ENCODE measurements around the gene LONP2. TPM values are rescaled to one million over a fixed set of nuclear protein-coding genes. Genes with fewer than 3 reads are reported as not detected.
"Not testable (repeated sequence)": the region's sequence is repeated elsewhere in the genome, so short reads cannot be mapped to it uniquely, and the experiment has no call there.

The LONP2 gene
- total RNA-seq, 1 experiment from 2014 or later, result 48.5 TPM

DNA sequence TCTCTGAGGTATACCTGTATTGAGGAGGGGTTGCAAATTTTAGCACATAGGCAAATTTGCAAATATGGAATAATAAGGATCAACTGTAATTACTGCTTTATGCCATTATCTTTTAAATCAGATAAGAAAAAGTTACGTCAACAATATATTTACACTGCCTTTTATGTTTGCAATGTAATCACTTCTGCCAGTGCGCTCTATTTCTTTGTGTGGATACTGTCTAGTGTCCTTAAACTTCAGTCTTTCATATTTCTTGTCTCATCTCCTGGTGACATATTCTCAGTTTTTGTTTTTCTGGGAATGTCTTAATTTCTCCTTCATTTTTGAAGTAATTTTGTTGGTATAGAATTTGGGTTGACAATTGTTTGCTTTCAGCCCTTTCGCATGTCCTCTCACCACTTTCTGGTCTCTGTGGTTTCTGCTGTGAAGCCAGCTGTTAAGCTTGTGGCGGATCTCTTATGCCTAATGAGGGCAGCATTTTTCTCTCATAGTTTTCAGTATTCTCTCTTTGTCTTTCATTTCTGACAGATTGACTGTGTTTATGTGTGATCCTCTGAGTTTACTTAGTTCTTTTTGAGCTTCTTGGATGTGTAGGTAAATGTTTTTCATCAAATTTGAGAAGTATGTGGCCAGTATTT is 40.8 kb downstream of the LONP2 start:
- Histone ChIP-seq H3K4me1 (replicated peaks) (no peaks in the 10 kb centered on the region), H3K27ac (no peak overlapping the region), H3K9me3 (replicated peaks) (peaks cover 8% of the 10 kb centered on the region; the same call in 1 of the 2 replicates), H3K27me3 (replicated peaks) (no peaks in the 10 kb centered on the region), H3K36me3 (peaks cover 52% of the 10 kb centered on the region), H3K4me3 (no peak overlapping the region)
- no peak for DNase-seq (ENCODE audit: low read depth in 1 of 2, low spot score in 2 of 2)

DNA sequence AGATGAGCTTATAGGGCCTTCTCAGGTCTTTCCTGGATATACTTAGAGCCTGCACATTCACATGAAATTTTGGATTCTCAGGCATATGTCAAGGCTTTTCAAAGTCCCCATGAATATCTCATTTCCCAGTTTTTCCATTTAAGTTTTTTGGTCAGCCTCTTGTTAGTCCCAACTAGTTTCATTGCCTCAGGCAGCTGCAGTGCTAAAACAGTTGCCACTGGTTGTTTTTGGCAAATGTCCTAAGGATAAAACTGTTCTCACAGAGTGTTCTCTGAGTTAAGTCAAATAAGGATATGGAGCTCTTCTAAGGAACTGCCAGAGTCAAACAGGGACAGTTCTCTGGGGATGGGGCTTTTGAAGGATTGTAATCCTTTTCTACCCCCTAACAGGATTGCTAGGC is 43.1 kb downstream of the LONP2 start:
- peaks cover 17% of the 10 kb centered on the region for H3K4me1 ChIP-seq (replicated peaks)
- H3K4me3 ChIP-seq, result no peak overlapping the region
- H3K27ac ChIP-seq, result no peak overlapping the region
- H3K9me3 ChIP-seq (replicated peaks), result peaks cover 8% of the 10 kb centered on the region; the same call in 1 of the 2 replicates
- peaks cover 60% of the 10 kb centered on the region for H3K36me3 ChIP-seq
- DNase-seq (ENCODE audit: low read depth in 1 of 2, low spot score in 2 of 2), result no peak
- no peaks in the 10 kb centered on the region for H3K27me3 ChIP-seq (replicated peaks)

DNA sequence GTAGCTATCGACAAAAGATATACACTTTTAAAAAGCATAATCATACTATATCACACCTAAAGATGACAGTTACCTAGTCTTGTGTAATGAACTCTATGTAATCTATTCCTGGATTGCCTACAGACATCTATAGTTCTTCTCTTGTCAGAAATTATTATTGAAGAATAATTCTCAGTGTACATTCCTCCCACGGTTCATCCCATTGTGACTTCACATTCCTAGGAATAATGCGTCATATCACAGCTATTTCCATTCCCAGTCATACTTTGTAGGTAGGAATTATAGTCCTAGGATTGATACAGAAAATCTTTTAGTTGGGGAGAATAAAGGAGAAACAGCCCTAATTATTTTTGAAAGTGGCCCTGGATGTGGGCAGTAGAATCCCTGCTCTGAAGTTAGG is 47.2 kb downstream of the LONP2 start:
- DNase-seq (ENCODE audit: low read depth in 1 of 2, low spot score in 2 of 2), result peak in 1 of 2 experiments; percentile 16
- peak overlapping the region; percentile 42 for H3K27ac ChIP-seq
- H3K36me3 ChIP-seq, result peaks cover 46% of the 10 kb centered on the region
- H3K9me3 ChIP-seq (replicated peaks), result peaks cover 8% of the 10 kb centered on the region; the same call in 1 of the 2 replicates
- H3K4me1 ChIP-seq (replicated peaks), result peaks cover 22% of the 10 kb centered on the region
- no peak overlapping the region for H3K4me3 ChIP-seq
- H3K27me3 ChIP-seq (replicated peaks), result no peaks in the 10 kb centered on the region

DNA sequence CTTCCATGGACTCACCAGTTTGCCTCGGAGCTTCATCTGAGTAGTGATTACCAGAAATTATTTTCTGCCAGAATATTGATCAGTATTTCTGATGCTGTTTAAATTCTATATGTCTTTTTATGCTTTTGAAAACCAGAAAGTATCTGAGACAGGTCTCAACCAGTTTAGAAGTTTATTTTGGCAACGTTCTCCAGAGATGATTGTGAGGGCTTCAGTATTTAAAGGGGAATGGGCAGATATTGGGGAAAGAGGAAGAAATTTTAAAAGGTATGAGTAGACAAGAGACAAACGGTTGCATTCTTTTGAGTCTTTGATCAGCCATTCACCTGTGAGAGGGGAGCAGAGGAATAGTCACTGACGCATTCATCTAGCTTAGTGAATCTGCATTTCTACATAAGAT is 47.7 kb downstream of the LONP2 start:
- Histone ChIP-seq H3K36me3 (peaks cover 43% of the 10 kb centered on the region), H3K27ac (peak overlapping the region; percentile 42), H3K9me3 (replicated peaks) (0 out of 2 replicates have a peak, but pooled peaks cover 8% of the 10 kb centered on the region), H3K4me1 (replicated peaks) (peaks cover 22% of the 10 kb centered on the region), H3K27me3 (replicated peaks) (no peaks in the 10 kb centered on the region), H3K4me3 (no peak overlapping the region)
- no peak for DNase-seq (ENCODE audit: low read depth in 1 of 2, low spot score in 2 of 2)

DNA sequence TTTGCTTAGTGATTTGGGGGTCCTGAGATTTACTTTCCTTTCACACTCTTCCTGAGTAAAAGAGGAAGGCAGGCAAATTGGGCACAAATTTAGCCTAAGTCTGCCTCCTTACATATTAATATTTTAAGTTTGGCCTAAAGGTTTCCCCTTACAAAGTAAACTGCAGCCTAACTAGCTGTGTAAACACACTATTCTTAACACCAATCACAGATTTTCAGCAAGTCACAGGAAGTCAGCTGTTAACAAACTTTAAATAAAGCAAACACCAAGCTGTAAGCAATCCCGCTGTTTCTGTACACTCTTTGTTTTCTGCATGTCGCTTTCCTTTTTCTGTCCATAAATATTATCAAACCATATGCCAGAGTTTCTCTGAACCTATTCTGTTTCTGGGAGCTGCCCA is 48.4 kb downstream of the LONP2 start:
- Histone ChIP-seq H3K27ac (peak overlapping the region; percentile 42; the same call in 1 of the 2 replicates), H3K27me3 (replicated peaks) (no peaks in the 10 kb centered on the region), H3K4me3 (no peak overlapping the region), H3K9me3 (replicated peaks) (0 out of 2 replicates have a peak, but pooled peaks cover 2% of the 10 kb centered on the region), H3K4me1 (replicated peaks) (peaks cover 22% of the 10 kb centered on the region), H3K36me3 (peaks cover 43% of the 10 kb centered on the region)
- peak in 1 of 2 experiments; percentile 21 for DNase-seq (ENCODE audit: low read depth in 1 of 2, low spot score in 2 of 2)

DNA sequence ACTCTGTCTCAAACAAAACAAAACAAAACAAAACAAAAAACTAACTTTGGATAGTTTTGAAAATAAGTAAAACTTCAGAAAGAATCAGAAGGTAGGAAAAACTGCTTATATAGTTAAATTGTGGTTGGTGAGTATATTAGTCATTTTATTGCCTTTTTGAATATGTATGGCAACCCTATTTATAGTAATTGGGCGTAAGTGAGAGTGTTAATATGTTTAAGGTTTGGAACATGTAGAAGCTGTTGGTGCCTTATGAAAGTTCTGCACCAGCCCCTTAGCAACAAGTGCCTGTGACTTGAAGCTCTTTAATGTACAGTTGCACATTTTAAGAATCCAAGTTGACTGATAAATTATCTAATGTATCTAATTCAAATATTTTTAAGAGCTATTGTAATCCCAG is 50.6 kb downstream of the LONP2 start:
- Histone ChIP-seq H3K27me3 (replicated peaks) (no peaks in the 10 kb centered on the region), H3K4me1 (replicated peaks) (peaks cover 22% of the 10 kb centered on the region), H3K27ac (no peak overlapping the region), H3K9me3 (replicated peaks) (no peaks in the 10 kb centered on the region), H3K4me3 (no peak overlapping the region), H3K36me3 (peaks cover 50% of the 10 kb centered on the region)
- no peak for DNase-seq (ENCODE audit: low read depth in 1 of 2, low spot score in 2 of 2)

DNA sequence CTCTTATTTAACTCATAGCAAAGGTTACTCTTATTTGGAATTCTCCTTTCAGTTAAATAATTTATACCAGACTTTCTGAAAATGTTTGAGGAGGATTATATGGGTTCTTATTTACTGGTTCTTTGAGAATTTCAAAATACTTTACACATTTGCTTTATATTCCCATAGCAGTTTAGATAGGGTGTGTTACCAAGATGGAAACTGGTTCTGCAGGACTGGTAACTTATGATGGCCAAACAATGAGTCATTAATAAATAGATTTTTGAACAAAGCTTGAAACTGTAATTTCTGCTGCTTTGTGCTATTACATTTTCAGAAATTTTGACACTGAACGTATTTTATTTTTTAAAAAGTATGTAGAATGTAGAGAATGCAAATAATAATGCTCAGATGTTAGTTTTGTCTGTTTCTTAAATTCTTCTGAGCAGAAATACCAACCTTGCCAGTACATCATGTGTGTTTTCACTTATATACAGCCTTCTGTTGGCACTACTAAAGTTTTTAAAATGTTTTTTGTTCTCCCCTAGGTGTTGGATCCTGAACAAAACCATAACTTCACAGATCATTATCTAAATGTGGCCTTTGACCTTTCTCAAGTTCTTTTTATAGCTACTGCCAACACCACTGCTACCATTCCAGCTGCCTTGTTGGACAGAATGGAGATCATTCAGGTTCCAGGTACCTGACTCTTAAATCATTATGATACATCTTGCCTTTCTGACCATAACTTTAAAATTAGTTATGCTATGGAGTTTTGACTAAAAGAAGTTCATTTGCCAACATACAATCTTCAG is 51.6 kb downstream of the LONP2 start:
- Histone ChIP-seq H3K4me3 (no peak overlapping the region), H3K27ac (no peak overlapping the region), H3K27me3 (replicated peaks) (no peaks in the 10 kb centered on the region), H3K4me1 (replicated peaks) (peaks cover 20% of the 10 kb centered on the region), H3K9me3 (replicated peaks) (no peaks in the 10 kb centered on the region), H3K36me3 (peaks cover 50% of the 10 kb centered on the region)
- DNase-seq (ENCODE audit: low read depth in 1 of 2, low spot score in 2 of 2), result no peak

DNA sequence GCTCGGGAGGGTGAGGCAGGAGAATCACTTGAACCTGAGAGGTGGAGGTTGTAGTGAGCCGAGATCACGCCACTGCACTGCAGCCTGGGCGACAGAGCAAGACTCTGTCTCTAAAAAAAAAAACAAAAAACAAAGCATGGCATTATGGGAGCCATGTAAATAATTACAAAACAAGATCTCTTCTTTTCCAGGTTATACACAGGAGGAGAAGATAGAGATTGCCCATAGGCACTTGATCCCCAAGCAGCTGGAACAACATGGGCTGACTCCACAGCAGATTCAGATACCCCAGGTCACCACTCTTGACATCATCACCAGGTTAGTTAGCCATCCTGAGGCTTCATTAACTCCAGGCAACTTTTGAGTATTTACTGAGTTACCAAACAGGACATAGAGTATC is 55.4 kb downstream of the LONP2 start:
- Histone ChIP-seq H3K36me3 (peaks cover 71% of the 10 kb centered on the region), H3K27ac (no peak overlapping the region; the same call in 1 of the 2 replicates), H3K4me3 (no peak overlapping the region), H3K9me3 (replicated peaks) (no peaks in the 10 kb centered on the region), H3K27me3 (replicated peaks) (no peaks in the 10 kb centered on the region), H3K4me1 (replicated peaks) (no peaks in the 10 kb centered on the region)
- DNase-seq (ENCODE audit: low read depth in 1 of 2, low spot score in 2 of 2), result no peak

DNA sequence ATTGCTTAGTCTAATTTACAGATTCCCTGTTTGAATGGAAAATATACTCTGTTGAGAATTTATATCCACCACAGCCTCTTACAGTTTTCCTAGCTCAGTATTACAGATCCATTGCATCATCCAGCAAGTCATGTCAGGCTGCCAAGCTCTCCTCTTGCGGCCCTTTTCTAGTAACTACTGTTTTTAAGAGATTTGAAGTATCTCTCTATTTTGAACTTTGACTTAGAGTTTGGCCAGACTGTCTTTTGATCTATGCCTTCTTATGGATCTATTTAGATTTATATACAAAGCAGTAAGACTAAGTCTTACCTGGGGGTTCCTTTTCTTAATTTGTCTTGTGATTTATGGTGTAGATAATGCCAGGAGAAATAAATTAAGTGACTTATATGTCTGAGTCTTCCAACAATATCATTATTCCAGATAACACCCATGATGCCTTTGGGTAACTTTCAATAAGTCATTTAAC is 56.3 kb downstream of the LONP2 start:
- H3K4me3 ChIP-seq, result no peak overlapping the region
- H3K27me3 ChIP-seq (replicated peaks), result no peaks in the 10 kb centered on the region
- 0 out of 2 replicates have a peak overlapping the region, but pooled peaks have one; percentile 0 for H3K27ac ChIP-seq
- H3K36me3 ChIP-seq, result peaks cover 78% of the 10 kb centered on the region
- no peaks in the 10 kb centered on the region for H3K4me1 ChIP-seq (replicated peaks)
- H3K9me3 ChIP-seq (replicated peaks), result no peaks in the 10 kb centered on the region
- no peak for DNase-seq (ENCODE audit: low read depth in 1 of 2, low spot score in 2 of 2)

DNA sequence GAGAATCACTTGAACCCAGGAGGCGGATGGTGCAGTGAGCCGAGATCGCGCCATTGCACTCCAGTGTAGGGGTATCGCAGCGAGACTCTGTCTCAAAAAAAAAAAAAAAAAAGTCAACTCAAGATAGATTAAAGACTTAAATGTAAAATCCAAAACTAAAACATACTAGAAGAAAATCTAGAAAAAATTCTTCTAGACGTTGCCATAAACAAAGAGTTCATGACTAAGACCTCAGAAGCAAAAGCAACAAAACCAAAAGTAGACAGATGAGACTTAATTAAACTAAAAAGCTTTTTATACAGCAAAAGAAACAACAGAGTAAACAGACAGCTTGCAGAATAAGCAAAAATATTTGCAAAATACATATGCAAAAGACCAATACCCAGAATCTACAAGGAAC is 64.4 kb downstream of the LONP2 start:
- DNase-seq (ENCODE audit: low read depth in 1 of 2, low spot score in 2 of 2), result no peak
- Histone ChIP-seq H3K9me3 (replicated peaks) (peaks cover 10% of the 10 kb centered on the region), H3K4me3 (no peak overlapping the region), H3K27me3 (replicated peaks) (no peaks in the 10 kb centered on the region), H3K4me1 (replicated peaks) (no peaks in the 10 kb centered on the region), H3K36me3 (peaks cover 73% of the 10 kb centered on the region), H3K27ac (no peak overlapping the region)

DNA sequence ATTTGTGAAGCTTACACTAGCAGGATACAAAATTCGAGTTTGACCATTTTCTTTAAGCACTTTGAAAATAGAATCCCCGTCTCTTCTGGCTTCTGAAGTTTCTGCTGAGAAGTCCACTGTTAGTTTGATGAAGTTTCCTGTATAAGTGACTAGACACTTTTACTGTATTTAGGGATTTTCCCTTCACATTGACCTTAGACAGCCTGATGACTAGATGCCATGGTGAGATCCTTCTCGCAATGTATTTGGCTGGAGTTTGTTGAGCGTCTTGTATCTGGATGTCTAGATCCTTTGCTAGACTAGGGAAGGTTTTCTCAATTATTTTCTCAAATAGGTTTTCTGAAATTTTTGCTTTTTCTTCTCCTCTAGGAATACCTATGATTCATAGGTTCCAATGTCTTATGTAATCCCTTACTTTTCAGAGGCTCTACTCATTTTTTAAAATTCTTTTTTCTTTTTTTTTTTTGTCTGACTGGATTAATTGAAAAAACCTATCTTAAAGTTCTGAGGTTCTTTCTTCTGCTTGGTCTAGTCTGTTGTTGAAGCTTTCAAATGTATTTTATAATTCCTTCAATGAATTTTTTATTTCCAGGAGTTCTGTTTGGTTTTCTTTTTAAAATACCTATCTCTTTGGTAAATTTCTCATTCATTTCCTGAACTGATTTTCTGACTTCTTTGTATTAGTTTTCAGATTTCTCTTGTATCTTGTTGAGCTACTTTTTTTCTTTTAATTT is 67.0 kb downstream of the LONP2 start:
- H3K27ac ChIP-seq, result no peak overlapping the region
- no peaks in the 10 kb centered on the region for H3K4me1 ChIP-seq (replicated peaks)
- H3K9me3 ChIP-seq (replicated peaks), result peaks cover 10% of the 10 kb centered on the region
- no peak for DNase-seq (ENCODE audit: low read depth in 1 of 2, low spot score in 2 of 2)
- no peaks in the 10 kb centered on the region for H3K27me3 ChIP-seq (replicated peaks)
- H3K4me3 ChIP-seq, result no peak overlapping the region
- peaks cover 60% of the 10 kb centered on the region for H3K36me3 ChIP-seq

DNA sequence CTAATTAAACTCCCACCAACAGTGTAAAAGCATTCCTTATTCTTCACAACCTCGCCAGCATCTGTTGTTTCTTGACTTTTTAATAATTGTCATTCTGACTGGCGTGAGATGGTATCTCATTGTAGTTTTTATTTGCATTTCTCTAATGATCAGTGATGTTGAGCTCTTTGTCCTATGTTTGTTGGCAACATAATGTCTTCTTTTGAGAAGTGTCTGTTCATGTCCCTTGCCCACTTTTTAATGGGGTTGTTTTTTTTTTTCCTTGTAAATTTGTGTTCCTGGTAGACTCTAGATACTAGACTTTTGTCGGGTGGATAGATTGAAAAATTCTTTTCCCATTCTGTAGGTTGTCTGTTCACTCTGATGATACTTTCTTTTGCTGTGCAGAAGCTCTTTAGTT is 69.8 kb downstream of the LONP2 start:
- H3K4me1 ChIP-seq (replicated peaks), result peaks cover 22% of the 10 kb centered on the region

DNA sequence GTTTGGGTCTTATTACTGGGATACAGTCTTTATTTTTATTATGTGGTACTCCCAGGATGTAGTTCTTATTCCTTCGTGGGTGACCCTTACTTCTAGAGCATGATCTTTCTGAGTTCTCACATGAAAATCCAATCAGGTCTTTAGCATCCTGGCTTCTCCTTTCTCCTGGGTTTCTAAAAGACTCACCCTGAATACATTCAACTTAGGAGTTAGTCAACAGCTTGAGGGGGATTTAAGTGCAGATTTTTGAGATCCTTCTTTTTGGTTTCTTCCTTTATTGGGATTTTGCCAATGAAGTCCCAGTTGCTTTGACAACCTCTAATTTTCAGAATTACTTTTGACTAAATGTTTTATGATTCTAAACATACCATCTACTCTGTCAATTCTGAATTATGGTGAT is 72.9 kb downstream of the LONP2 start:
- peaks cover 36% of the 10 kb centered on the region for H3K4me1 ChIP-seq (replicated peaks)
- no peak for DNase-seq (ENCODE audit: low read depth in 1 of 2, low spot score in 2 of 2)

More for the DNA sequence above, 69.8 kb downstream of the LONP2 start:
- not testable (repeated sequence) for H3K4me3 ChIP-seq; H3K27ac ChIP-seq; H3K27me3 ChIP-seq (replicated peaks); DNase-seq (ENCODE audit: low read depth in 1 of 2, low spot score in 2 of 2)
- H3K36me3 ChIP-seq, result peaks cover 39% of the 10 kb centered on the region
- H3K9me3 ChIP-seq (replicated peaks), result peaks cover 10% of the 10 kb centered on the region

More for the DNA sequence above, 72.9 kb downstream of the LONP2 start:
- H3K36me3 ChIP-seq, result peaks cover 13% of the 10 kb centered on the region
- H3K4me3 ChIP-seq, result no peak overlapping the region
- H3K9me3 ChIP-seq (replicated peaks), result no peaks in the 10 kb centered on the region
- H3K27ac ChIP-seq, result no peak overlapping the region
- no peaks in the 10 kb centered on the region for H3K27me3 ChIP-seq (replicated peaks)

Data from SJSA1 (cell line).